GM12872 (cell line): ENCODE measurements around the gene POC1A.

ENCODE experiments used
- CTCF ChIP-seq: IDR thresholded peaks from 3 replicates; pipeline ENCODE4 v1.5.1; 2011; ENCODE audit warnings: low read depth, mild to moderate bottlenecking, low read length, moderate library complexity; ENCODE audit not compliant: insufficient read depth

The POC1A gene

GRCh38 chr3:52029535-52029934 is 124.7 kb downstream of the POC1A start:
- no peak for TF ChIP-seq CTCF

- TF ChIP-seq CTCF = no peak
Measured at GRCh38 chr3:52029053-52029452, 125.2 kb downstream of the POC1A start.

GRCh38 chr3:52028572-52028971 is 125.7 kb downstream of the POC1A start:
- no peak for TF ChIP-seq CTCF

GRCh38 chr3:52026041-52026440 is 128.2 kb downstream of the POC1A start:
- no peak for TF ChIP-seq CTCF

GRCh38 chr3:52025453-52025852 is 128.8 kb downstream of the POC1A start:
- TF ChIP-seq CTCF = no peak
